CD4-positive, alpha-beta T cell treated with Interleukin-17A for 1 hour (primary cell): Measurements from ENCODE around the gene BRAP.
"Not testable (repeated sequence)": the region's sequence is repeated elsewhere in the genome, so short reads cannot be mapped to it uniquely, and the experiment has no call there.

Source experiments
- DNase-seq: peaks from one replicate; pipeline ENCODE4 v3.0.0-alpha.2; 2020

BRAP gene

DNA sequence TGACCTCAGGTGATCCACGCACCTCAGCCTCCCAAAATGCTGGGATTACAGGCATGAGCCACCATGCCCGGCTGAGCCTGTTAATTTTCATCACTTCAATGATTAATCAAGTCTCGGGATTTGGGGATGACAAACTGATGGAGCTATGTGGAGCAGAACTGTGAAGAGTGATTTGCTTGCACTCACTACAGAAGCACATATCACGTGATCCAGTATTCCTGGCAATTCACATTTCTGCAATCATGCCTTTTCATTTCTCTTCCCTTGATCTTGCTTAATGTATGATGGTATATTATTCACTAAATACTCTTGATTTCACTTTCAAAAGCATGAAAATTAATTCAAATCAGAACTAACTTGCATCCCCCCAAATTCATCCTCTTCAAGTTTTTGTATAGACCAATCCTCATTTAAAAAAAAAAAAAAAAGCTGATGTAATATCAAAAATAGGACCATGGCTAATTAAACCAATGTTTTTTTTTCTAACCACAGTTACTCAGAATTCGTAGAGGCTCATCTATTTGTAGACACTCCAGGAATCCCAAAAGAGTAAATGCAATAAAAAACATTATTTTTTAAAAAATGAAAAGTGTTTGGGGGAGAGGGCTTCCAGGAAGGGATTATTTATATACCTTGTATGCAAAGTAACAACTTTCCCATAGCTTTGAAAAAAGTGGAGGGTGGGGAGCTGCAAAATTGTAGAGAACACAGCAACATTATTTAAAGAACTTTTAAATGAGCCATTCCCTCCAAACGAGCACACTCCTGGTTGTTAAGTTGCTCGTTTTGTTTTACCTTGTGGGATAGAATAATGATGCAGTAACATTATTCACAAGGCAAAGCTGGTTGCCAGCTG is 79.6 kb downstream of the BRAP start:
- no peak for DNase-seq

DNA sequence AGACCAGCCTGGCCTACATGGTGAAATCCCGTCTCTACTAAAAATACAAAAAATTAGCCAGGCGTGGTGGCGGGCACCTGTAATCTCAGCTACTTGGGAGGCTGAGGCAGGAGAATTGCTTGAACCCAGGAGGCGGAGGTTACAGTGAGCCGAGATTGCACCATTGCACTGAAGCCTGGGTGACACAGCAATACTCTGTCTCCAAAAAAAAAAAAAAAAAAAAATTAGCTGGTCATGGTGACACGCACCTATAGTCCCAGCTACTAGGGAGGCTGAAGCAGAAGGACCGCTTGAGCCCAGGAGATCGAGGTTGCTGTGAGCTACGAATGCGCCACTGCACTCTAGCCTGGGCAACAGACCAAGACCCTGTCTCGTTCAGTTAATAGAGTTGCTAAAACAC is 82.9 kb downstream of the BRAP start:
- not testable (repeated sequence) for DNase-seq

DNA sequence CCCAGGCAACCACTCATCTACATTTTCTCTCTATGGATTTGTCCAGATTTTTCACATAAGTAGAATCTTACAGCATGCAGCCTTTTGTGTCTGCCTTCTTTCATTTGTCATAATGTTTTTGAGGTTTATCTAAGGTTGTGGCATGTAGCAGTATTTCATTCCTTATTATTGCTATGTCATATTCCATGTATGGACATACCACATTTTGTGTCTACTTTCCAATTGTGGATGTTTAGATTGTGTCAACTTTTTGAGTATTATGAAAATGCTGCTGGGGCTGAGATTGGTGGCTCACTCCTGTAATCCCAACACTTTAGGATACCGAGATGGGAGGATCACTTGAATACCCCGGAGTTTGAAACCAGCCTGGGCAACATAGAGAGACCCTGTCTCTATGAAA is 83.4 kb downstream of the BRAP start:
- no peak for DNase-seq

DNA sequence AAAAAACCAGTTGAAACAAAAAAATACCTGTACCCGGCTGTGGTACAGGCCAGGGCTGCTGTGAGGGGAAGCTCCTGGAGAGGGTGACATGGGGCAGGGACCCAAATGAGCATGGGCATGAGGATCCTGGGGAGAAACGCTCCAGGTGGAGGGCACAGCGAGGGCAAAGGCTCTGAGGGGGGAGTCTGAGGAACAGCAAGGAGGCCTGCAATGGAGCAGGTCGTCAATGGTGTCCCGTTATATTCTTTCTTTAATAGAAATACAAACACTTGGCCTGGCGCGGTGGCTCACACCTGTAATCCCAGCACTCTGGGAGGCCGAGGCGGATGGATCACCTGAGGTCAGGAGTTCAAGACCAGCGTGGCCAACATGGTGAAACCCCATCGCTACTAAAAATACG is 84.8 kb downstream of the BRAP start:
- DNase-seq, result not testable (repeated sequence)

DNA sequence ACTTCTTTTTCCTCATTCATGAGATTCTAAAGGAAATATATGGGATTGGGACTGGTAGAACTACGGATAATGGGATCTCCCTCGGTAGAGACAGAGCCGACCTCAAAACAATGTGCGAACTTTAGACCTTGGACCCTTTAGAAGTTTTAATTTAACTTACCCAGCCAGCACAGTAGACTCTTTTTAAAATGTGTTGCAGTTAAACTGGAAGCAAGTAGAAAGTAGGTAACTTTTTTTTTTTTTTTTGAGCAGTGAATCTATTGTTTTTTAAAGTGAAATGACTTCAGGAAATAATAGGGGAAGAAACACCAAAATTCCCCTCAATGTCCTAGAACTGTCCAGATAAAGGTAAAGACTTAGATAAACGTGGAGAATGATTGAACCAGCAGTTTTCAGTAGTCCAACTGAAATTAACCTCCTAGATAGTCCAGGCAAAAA is 85.5 kb downstream of the BRAP start:
- no peak for DNase-seq

DNA sequence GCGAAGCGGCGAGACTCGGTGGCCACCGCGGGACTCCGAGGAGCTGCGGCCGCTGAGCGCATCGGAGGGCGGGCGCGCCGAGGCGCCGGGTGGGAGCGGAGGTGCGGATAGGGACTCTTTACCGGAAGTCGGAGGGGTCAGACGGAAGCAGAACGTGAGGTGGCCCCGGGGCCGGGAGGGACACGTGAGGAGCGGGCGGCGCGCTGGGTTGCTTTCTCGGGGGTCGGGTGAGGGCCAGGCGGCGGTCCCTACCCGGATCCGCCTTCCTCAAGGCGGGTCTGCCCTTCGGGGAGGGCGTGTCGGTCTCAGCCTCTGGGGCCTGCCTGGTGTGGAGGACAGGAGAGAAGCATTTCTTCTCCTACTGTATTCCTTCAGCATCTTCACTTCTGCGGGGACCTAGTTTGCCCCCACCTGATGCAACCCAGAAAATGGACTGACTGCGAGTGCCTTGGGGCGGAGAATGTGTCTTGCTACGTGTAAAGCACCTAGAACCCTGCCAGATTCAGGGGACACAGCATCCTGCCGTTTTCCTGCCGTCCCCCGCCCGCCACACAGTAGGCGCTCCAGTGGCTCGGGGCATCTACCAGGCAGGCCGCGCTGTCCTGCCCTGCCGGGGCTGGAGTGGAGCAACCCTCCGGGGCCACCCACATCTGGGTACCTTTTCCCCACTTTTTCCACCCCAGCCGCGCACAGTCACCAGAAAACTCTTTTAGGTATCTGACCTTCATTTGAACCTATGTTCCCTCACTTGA is 86.1 kb downstream of the BRAP start:
- peak; percentile 90 for DNase-seq

DNA sequence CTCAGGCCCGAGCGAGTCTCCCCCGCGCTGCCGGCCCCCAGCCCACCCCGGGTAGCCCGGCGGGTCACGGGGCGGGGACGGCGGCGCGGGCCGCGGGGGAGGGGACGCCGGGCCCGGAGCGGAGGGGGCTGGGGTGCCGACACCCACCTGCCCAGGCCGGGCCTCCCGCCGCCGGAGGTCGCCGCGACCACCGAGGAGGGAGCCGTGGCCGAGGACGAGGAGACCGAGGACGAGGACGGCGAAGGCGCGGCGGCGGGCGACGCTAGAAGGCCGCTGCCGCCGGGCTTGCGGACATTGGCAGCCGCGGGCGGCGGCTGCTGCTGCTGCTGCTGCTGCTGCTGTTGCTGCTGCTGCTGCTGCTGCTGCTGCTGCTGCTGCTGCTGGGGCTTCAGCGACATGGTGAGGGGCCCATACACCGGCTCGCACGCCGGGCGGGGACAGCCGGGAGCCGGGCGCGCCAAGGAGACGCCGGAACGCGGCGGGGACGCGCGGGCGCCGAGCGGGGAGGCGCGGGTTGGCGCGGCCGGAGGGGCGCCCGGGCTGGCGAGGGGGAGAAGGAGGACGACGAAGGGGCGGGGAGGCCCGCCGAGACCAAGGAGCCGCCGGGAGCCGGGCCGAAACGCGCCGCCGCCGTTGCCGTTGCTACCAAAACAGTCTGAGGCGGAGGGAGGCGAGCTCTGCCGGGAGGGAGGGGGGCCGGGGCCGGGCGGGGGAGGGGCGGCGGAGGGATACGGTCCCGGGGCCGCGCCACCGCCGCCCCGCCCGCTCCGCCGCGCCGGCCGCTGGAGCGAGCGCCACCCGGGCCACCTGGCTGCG is 86.9 kb downstream of the BRAP start, which contains the start of gene ATXN2:
Gene ATXN2, minus strand, starts transcription at position 679 of the 816 bp plus-strand sequence. Its CDS starts 281 bp downstream, at position 398.
- peak; percentile 79 for DNase-seq

DNA sequence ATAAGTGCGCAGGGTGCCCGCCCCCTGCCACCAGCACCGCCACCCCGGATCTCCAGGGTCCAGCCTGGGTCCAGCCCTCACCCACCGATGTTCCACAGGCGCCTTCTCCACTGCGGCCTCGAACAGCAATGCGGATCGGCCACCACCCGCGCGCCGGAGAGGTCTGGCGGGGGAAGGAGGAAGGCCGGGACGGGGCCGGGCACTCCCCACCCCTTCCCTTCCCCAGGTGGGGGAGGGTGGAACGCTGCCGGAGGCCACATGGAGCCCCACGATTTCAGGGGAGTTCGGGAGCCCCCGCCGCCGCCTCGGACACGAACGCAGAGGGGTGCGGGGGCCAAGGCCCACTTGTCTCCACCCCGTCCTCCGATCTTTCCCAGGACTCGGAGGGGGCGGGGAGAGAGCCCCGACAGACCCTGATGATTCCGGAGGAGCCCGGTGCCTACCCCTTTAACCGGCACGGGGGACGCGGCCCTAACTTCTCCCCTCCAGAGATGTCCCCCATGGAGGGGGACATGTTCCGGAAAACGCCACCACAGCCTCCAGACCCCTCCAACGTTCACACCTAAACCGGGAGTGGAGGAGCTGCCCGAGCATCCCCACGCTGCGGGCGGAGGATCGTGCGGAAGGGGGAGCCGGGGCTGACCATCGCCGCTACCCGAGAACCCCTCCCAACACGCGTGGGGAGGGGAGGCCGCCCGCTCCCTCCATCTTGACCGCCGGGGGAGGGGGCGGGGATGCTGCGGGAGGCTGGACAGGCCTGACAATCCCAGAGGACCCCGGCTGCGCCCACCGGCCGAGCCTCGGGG is 87.7 kb downstream of the BRAP start:
- peak; percentile 17 for DNase-seq

DNA sequence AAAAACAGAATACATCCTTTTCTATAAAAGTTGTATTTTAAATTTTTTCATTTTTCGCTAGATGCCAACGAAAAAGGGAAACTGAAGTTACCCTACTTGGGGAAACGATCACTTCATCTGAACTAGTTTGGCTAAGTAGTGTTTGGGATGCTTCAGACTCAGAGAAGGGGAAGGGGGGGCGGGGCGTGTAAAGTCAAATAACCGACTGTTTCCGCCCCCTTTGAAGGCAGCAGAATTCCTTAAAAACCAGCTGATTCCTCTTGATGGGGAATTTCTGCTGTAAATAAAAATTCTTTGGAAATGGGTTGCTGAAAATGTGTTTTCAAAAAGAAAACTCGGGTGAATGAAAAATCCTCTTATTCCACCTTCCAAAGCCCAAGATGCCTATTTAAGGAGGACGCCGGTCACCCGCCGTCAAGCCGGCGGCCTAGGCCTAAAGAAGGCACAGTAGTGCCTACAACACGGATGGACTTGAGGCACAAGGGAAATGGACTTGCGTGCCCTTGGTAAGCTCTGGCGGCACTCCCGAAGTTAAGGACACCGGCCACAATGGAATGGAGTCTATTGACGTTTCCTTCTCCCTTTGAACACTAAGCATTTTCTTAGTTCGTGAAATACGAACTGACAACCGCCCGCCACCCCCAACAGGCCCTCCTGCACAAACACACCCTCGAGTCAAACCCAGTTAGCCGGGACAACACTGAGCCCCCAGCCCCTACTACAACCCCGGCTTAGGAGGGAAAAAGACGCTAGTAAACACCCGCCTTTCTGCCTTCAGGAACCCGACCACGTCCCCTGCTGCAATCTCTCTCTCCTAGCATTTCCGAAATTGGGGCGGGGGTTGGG is 88.5 kb downstream of the BRAP start:
- DNase-seq, result peak; percentile 14

DNA sequence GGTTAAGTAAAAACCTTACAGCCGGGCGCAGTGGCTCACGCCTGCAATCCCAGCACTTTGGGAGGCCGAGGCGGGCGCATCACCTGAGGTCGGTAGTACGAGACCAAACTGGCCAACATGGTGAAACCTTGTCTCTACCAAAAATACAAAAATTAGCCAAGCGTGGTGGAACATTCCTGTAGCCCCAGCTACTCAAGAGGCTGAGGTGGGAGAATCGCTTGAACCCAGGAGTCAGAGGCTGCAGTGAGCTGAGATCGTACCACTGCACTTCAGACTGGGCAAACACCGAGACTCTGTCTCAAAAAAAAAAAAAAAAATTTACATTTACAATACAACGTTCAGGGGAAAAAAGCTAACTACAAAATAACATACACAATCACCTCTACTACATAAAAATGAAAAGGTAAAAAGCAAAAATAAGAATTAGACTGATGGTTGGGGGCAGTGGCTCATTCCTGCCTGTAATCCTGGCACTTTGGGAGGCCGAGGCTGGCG is 90.4 kb downstream of the BRAP start:
- DNase-seq, result not testable (repeated sequence)
